Panc1 (cell line): ENCODE results near the gene UPK1A. TPM values are rescaled to one million over a fixed set of nuclear protein-coding genes. Genes with fewer than 3 reads are reported as not detected.
"Not testable (repeated sequence)": the region's sequence is repeated elsewhere in the genome, so short reads cannot be mapped to it uniquely, and the experiment has no call there.

Source experiments
- ATAC-seq: fragments of 200-7000 bp; cut with Tn5 transposase; 2 replicates; pipeline ENCODE4 v1.9.1; 2020; ENCODE audit warnings: mild to moderate bottlenecking, moderate library complexity
- BruUV-seq: library from RNA; stranded (reverse); fragments of 400-500 nt; replicated peaks from 2 replicates; lab custom pipeline; 2021; lab: Mats Ljungman, UMichigan
- CTCF ChIA-PET: fragments of 300-600 bp; sonication (Branson Sonifier 250); formaldehyde crosslinking; loops from one replicate; lab custom pipeline; 2022; ENCODE audit warnings: antibody characterized with exemption; lab: Charles Lee
- POLR2A ChIA-PET: fragments of 300-600 bp; sonication (Branson Sonifier 250); formaldehyde crosslinking; loops from one replicate; lab custom pipeline; 2022; ENCODE audit warnings: antibody characterized with exemption; lab: Charles Lee
- DNase-seq: peaks from one replicate; pipeline ENCODE4 v3.0.0-alpha.2; 2010; ENCODE audit warnings: low read depth, low spot score
- H3K27ac ChIP-seq: 2 replicates; pipeline ENCODE4 v1.5.1; 2011; ENCODE audit warnings: mild to moderate bottlenecking, low read length, inconsistent platforms
- H3K27me3 ChIP-seq: fragments of 200-500 bp; sonication (Bioruptor generic); 2 replicates; pipeline ENCODE4 v1.6.0; 2014; ENCODE audit warnings: low read length, inconsistent platforms; ENCODE audit not compliant: control insufficient read depth, insufficient read depth
- H3K36me3 ChIP-seq: fragments of 200-500 bp; sonication (Bioruptor generic); 2 replicates; pipeline ENCODE4 v1.5.1; 2014; ENCODE audit warnings: inconsistent platforms, mild to moderate bottlenecking, low read length, moderate library complexity; ENCODE audit not compliant: control insufficient read depth, insufficient read depth
- H3K4me1 ChIP-seq: 2 replicates; pipeline ENCODE4 v1.5.1; 2011; ENCODE audit warnings: inconsistent platforms, mild to moderate bottlenecking, low read length, moderate library complexity; ENCODE audit not compliant: control insufficient read depth, insufficient read depth
- H3K4me3 ChIP-seq, 2 experiments: 2 replicates each; pipeline ENCODE4 v1.5.1; 2011 to 2012; ENCODE audit warnings: low read depth in 2 of 2, low read length in 2 of 2, mild to moderate bottlenecking in 2 of 2, inconsistent platforms in 1 of 2, moderate library complexity in 1 of 2
- H3K9me3 ChIP-seq: fragments of 200-500 bp; sonication (Bioruptor generic); 2 replicates; pipeline ENCODE4 v1.5.1; 2014; ENCODE audit warnings: low read depth, mild to moderate bottlenecking, inconsistent platforms, low read length, moderate library complexity; ENCODE audit not compliant: control insufficient read depth, insufficient read depth
- POLR2AphosphoS5 ChIP-seq: IDR thresholded peaks from 2 replicates; pipeline ENCODE4 v1.6.1; 2012; ENCODE audit warnings: mild to moderate bottlenecking, low read depth, low read length, moderate library complexity
- SIN3A ChIP-seq: IDR thresholded peaks from 2 replicates; pipeline ENCODE4 v1.6.1; 2012; ENCODE audit warnings: low read depth, mild to moderate bottlenecking, low read length, moderate library complexity, borderline replicate concordance; ENCODE audit not compliant: insufficient read depth
- TCF7L2 ChIP-seq: IDR thresholded peaks from 2 replicates; pipeline ENCODE4 v1.6.1; 2011; ENCODE audit warnings: mild to moderate bottlenecking, low read depth, low read length, inconsistent platforms
- in situ Hi-C: cut with HindIII; loops from 2 replicates; pipeline ENCODE4 v1.10.0; 2016; ENCODE audit warnings: low sequenced_read_pairs, low pct_unique_long_range_greater_than_20kb
- intact Hi-C: fragments of 100-400 bp; cut with micrococcal nuclease; formaldehyde crosslinking; loops from one replicate; pipeline ENCODE4 v1.10.0; 2022; ENCODE audit not compliant: unreplicated experiment
- total RNA-seq: library from RNA; stranded (reverse); gene quantifications from one replicate; pipeline ENCODE4 v1.2.1, GENCODE V29; 2021; ENCODE audit not compliant: unreplicated experiment
- TF ChIP-seq, protein P1 (sequence below): fragments of 450-650 bp; IDR thresholded peaks from 2 replicates; pipeline ENCODE4 v1.5.1; 2017; ENCODE audit warnings: mild to moderate bottlenecking
- TF ChIP-seq, protein P2 (sequence below), 2 experiments: IDR thresholded peaks; 2 replicates each; pipeline ENCODE4 v1.6.1; 2011 to 2012; ENCODE audit warnings: low read depth in 2 of 2, control low read depth in 1 of 2, low read length in 1 of 2, mild to moderate bottlenecking in 1 of 2, moderate library complexity in 1 of 2; ENCODE audit not compliant: insufficient read depth in 1 of 2

UPK1A gene
- total RNA-seq, 1 experiment from 2014 or later = 0.67 TPM

- no TSS peak for BruUV-seq
- no peak overlapping the region for H3K4me3 ChIP-seq
- ATAC-seq = no peak
- H3K9me3 ChIP-seq = no peaks in the 10 kb centered on the region
- H3K27ac ChIP-seq = no peak overlapping the region
- H3K36me3 ChIP-seq = no peaks in the 10 kb centered on the region
- in situ Hi-C loops (no loop called here), intact Hi-C loops (no loop called here)
- POLR2A ChIA-PET = no interaction called here
- no peaks in the 10 kb centered on the region for H3K4me1 ChIP-seq
- CTCF ChIA-PET = interaction anchor here (0.6 kb wide), 1 partner anchor 19 kb away, joined by 4 read pairs; no protein-coding TSS in a partner anchor
- TF ChIP-seq, protein P1, sequence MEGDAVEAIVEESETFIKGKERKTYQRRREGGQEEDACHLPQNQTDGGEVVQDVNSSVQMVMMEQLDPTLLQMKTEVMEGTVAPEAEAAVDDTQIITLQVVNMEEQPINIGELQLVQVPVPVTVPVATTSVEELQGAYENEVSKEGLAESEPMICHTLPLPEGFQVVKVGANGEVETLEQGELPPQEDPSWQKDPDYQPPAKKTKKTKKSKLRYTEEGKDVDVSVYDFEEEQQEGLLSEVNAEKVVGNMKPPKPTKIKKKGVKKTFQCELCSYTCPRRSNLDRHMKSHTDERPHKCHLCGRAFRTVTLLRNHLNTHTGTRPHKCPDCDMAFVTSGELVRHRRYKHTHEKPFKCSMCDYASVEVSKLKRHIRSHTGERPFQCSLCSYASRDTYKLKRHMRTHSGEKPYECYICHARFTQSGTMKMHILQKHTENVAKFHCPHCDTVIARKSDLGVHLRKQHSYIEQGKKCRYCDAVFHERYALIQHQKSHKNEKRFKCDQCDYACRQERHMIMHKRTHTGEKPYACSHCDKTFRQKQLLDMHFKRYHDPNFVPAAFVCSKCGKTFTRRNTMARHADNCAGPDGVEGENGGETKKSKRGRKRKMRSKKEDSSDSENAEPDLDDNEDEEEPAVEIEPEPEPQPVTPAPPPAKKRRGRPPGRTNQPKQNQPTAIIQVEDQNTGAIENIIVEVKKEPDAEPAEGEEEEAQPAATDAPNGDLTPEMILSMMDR = no peak
- TF ChIP-seq SIN3A (no peak), POLR2AphosphoS5 (no peak), TCF7L2 (no peak)
- TF ChIP-seq, protein P2, sequence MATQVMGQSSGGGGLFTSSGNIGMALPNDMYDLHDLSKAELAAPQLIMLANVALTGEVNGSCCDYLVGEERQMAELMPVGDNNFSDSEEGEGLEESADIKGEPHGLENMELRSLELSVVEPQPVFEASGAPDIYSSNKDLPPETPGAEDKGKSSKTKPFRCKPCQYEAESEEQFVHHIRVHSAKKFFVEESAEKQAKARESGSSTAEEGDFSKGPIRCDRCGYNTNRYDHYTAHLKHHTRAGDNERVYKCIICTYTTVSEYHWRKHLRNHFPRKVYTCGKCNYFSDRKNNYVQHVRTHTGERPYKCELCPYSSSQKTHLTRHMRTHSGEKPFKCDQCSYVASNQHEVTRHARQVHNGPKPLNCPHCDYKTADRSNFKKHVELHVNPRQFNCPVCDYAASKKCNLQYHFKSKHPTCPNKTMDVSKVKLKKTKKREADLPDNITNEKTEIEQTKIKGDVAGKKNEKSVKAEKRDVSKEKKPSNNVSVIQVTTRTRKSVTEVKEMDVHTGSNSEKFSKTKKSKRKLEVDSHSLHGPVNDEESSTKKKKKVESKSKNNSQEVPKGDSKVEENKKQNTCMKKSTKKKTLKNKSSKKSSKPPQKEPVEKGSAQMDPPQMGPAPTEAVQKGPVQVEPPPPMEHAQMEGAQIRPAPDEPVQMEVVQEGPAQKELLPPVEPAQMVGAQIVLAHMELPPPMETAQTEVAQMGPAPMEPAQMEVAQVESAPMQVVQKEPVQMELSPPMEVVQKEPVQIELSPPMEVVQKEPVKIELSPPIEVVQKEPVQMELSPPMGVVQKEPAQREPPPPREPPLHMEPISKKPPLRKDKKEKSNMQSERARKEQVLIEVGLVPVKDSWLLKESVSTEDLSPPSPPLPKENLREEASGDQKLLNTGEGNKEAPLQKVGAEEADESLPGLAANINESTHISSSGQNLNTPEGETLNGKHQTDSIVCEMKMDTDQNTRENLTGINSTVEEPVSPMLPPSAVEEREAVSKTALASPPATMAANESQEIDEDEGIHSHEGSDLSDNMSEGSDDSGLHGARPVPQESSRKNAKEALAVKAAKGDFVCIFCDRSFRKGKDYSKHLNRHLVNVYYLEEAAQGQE (IDR thresholded peaks at IDR 0.05; ENCODE audit: insufficient read depth in 1 of 2, low read depth in 2 of 2, low read length in 1 of 2) = no peak
- DNase-seq = no peak
- peaks cover 3% of the 10 kb centered on the region; the same call in 1 of the 2 replicates for H3K27me3 ChIP-seq
Observed at GRCh38 chr19:35675589-35676140, 9.3 kb downstream of the UPK1A start.

- in situ Hi-C loops (no loop called here), intact Hi-C loops (no loop called here)
- POLR2A ChIA-PET = no interaction called here
- BruUV-seq = no TSS peak
- CTCF ChIA-PET = interaction anchor here (0.6 kb wide), 1 partner anchor 157 kb away, joined by 8 read pairs; no protein-coding TSS in a partner anchor
- no peaks in the 10 kb centered on the region for H3K9me3 ChIP-seq
- TF ChIP-seq POLR2AphosphoS5 (no peak), SIN3A (no peak), TCF7L2 (no peak)
- TF ChIP-seq, protein P2 (IDR thresholded peaks at IDR 0.05; ENCODE audit: insufficient read depth in 1 of 2, low read depth in 2 of 2, low read length in 1 of 2) = no peak
- TF ChIP-seq, protein P1 = no peak
- no peaks in the 10 kb centered on the region for H3K27me3 ChIP-seq
- ATAC-seq (no peak), DNase-seq (no peak)
- H3K36me3 ChIP-seq = no peaks in the 10 kb centered on the region
- no peak overlapping the region for H3K4me3 ChIP-seq
- H3K4me1 ChIP-seq = no peaks in the 10 kb centered on the region
- no peak overlapping the region for H3K27ac ChIP-seq
Observed at GRCh38 chr19:35689836-35690235, 23.5 kb downstream of the UPK1A start.

- DNase-seq, POLR2A ChIA-PET, ATAC-seq, H3K36me3 ChIP-seq, BruUV-seq, CTCF ChIA-PET, H3K27ac ChIP-seq, intact Hi-C loops, H3K9me3 ChIP-seq, H3K4me3 ChIP-seq, in situ Hi-C loops, H3K27me3 ChIP-seq, H3K4me1 ChIP-seq: not testable (repeated sequence)
Observed at GRCh38 chr19:35691106-35691505, 24.8 kb downstream of the UPK1A start.
